ENCODE results near the gene PTPRN2. TPM values are rescaled to one million over a fixed set of nuclear protein-coding genes. Genes with fewer than 3 reads are reported as not detected.

The PTPRN2 gene
- total and polyA plus RNA-seq, 2 experiments from 2014 or later, result 0.28 TPM; not detected in 1

GRCh38 chr7:157855452-157856213 lies 732.0 kb downstream of the PTPRN2 start:
- TF ChIP-seq, protein P1, sequence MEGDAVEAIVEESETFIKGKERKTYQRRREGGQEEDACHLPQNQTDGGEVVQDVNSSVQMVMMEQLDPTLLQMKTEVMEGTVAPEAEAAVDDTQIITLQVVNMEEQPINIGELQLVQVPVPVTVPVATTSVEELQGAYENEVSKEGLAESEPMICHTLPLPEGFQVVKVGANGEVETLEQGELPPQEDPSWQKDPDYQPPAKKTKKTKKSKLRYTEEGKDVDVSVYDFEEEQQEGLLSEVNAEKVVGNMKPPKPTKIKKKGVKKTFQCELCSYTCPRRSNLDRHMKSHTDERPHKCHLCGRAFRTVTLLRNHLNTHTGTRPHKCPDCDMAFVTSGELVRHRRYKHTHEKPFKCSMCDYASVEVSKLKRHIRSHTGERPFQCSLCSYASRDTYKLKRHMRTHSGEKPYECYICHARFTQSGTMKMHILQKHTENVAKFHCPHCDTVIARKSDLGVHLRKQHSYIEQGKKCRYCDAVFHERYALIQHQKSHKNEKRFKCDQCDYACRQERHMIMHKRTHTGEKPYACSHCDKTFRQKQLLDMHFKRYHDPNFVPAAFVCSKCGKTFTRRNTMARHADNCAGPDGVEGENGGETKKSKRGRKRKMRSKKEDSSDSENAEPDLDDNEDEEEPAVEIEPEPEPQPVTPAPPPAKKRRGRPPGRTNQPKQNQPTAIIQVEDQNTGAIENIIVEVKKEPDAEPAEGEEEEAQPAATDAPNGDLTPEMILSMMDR (IDR thresholded peaks at IDR 0.05; ENCODE audit: low read depth, low read length), result no peak
- H3K9me3 ChIP-seq (ENCODE audit: low read depth), result no peaks in the 10 kb centered on the region
- H3K36me3 ChIP-seq, result no peaks in the 10 kb centered on the region
- no peak overlapping the region for H3K27ac ChIP-seq
- DNase-seq (ENCODE audit: low read depth in 1 of 2, low spot score in 1 of 2), result no peak
- H3K4me1 ChIP-seq (ENCODE audit: low read depth), result no peaks in the 10 kb centered on the region
- no peak overlapping the region for H3K4me3 ChIP-seq
- H3K27me3 ChIP-seq, result no peaks in the 10 kb centered on the region

DNA sequence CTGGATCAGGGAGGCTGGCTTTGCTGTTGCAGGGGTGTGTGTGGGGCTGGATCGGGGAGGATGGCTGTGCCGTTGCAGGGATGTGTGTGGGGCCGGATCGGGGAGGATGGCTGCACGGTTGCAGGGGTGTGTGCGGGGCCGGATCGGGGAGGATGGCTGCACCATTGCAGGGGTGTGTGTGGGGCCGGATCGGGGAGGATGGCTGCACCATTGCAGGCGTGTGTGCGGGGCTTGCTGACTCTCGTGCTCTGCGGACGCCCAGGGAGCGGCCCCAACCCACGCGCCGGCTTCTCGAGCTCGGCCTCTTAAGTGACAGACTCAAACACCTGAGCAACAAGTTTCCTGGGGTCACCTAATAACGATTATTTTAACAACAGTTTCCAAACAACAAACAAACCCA lies 732.6 kb downstream of the PTPRN2 start:
- Histone ChIP-seq H3K27me3 (no peaks in the 10 kb centered on the region), H3K4me3 (no peak overlapping the region), H3K4me1 (ENCODE audit: low read depth) (no peaks in the 10 kb centered on the region), H3K27ac (no peak overlapping the region), H3K9me3 (ENCODE audit: low read depth) (no peaks in the 10 kb centered on the region), H3K36me3 (no peaks in the 10 kb centered on the region)
- TF ChIP-seq, protein P1 (IDR thresholded peaks at IDR 0.05; ENCODE audit: low read depth, low read length), result no peak
- no peak for DNase-seq (ENCODE audit: low read depth in 1 of 2, low spot score in 1 of 2)

- Histone ChIP-seq H3K9me3 (ENCODE audit: low read depth) (no peaks in the 10 kb centered on the region), H3K27me3 (no peaks in the 10 kb centered on the region), H3K4me1 (ENCODE audit: low read depth) (no peaks in the 10 kb centered on the region), H3K36me3 (no peaks in the 10 kb centered on the region), H3K4me3 (no peak overlapping the region), H3K27ac (no peak overlapping the region)
- no peak for DNase-seq (ENCODE audit: low read depth in 1 of 2, low spot score in 1 of 2)
- TF ChIP-seq, protein P1 (IDR thresholded peaks at IDR 0.05; ENCODE audit: low read depth, low read length), result no peak
These were observed 733.3 kb downstream of the PTPRN2 start for GRCh38 chr7:157854066-157854891.

- DNase-seq (ENCODE audit: low read depth in 1 of 2, low spot score in 1 of 2), result no peak
- Histone ChIP-seq H3K27ac (no peak overlapping the region), H3K27me3 (no peaks in the 10 kb centered on the region), H3K4me3 (no peak overlapping the region), H3K36me3 (no peaks in the 10 kb centered on the region), H3K4me1 (ENCODE audit: low read depth) (no peaks in the 10 kb centered on the region), H3K9me3 (ENCODE audit: low read depth) (no peaks in the 10 kb centered on the region)
- TF ChIP-seq, protein P1 (IDR thresholded peaks at IDR 0.05; ENCODE audit: low read depth, low read length), result no peak
These were observed 733.9 kb downstream of the PTPRN2 start for GRCh38 chr7:157853789-157854065.

- no peak overlapping the region for H3K4me3 ChIP-seq
- TF ChIP-seq, protein P1 (IDR thresholded peaks at IDR 0.05; ENCODE audit: low read depth, low read length), result no peak
- no peaks in the 10 kb centered on the region for H3K9me3 ChIP-seq (ENCODE audit: low read depth)
- no peaks in the 10 kb centered on the region for H3K27me3 ChIP-seq
- no peak for DNase-seq (ENCODE audit: low read depth in 1 of 2, low spot score in 1 of 2)
- no peaks in the 10 kb centered on the region for H3K4me1 ChIP-seq (ENCODE audit: low read depth)
- no peak overlapping the region for H3K27ac ChIP-seq
- H3K36me3 ChIP-seq, result no peaks in the 10 kb centered on the region
These were observed 734.4 kb downstream of the PTPRN2 start for GRCh38 chr7:157853076-157853788.

Measured in cardiac muscle cell (in vitro differentiated cells and primary cell).